SK-N-SH (cell line): Measurements from ENCODE around the gene ELMO1. TPM values are rescaled to one million over a fixed set of nuclear protein-coding genes. Genes with fewer than 3 reads are reported as not detected.

Source experiments
- CTCF ChIA-PET: fragments of 300-600, 350-600 bp; formaldehyde crosslinking; extraction: SDS; loops from one replicate; lab custom pipeline; 2021; lab: Yijun Ruan, JAX
- POLR2A ChIA-PET: fragments of 350-600 bp; sonication (Branson Sonifier 250); formaldehyde crosslinking; extraction: SDS; loops from one replicate; lab custom pipeline; 2020; ENCODE audit warnings: antibody characterized with exemption, inconsistent platforms; lab: Yijun Ruan, JAX
- DNase-seq: peaks from one replicate; pipeline ENCODE4 v3.0.0; 2012
- H2AFZ ChIP-seq: fragments of 200-600 bp; sonication (generic); 2 replicates; pipeline ENCODE4 v1.8.1; 2016; ENCODE audit warnings: antibody characterized with exemption, mild to moderate bottlenecking, low read depth
- H3F3A ChIP-seq: fragments of 200-600 bp; sonication (generic); replicated peaks from 2 replicates; pipeline ENCODE3; 2016; ENCODE audit warnings: antibody characterized with exemption, mild to moderate bottlenecking; ENCODE audit not compliant: insufficient read depth
- H3K27ac ChIP-seq, 2 experiments: fragments of 200-500 bp in 1 of 2; fragments of 200-600 bp in 1 of 2; sonication (Bioruptor generic) in 1 of 2; sonication (generic), shearing (Covaris generic) in 1 of 2; 2 replicates each; pipeline versions ENCODE4 v1.5.1 to v1.6.1; 2014 to 2016; ENCODE audit warnings: low read depth in 2 of 2, inconsistent platforms in 1 of 2, low read length in 1 of 2, mild to moderate bottlenecking in 1 of 2, mixed read lengths in 1 of 2
- H3K27me3 ChIP-seq: fragments of 200-600 bp; sonication (generic), shearing (Covaris generic); 2 replicates; pipeline ENCODE4 v1.6.1; 2016; ENCODE audit warnings: mixed run types; ENCODE audit not compliant: insufficient read depth
- H3K36me3 ChIP-seq, 2 experiments: fragments of 200-500 bp in 1 of 2; fragments of 200-600 bp in 1 of 2; sonication (Bioruptor generic) in 1 of 2; sonication (generic) in 1 of 2; replicated peaks in 1 of 2; 2 replicates each; pipeline versions ENCODE3 to v1.5.1; 2014 to 2016; ENCODE audit warnings: low read length in 1 of 2, mild to moderate bottlenecking in 1 of 2; ENCODE audit not compliant: insufficient read depth in 2 of 2, control insufficient read depth in 1 of 2
- H3K4me1 ChIP-seq, 2 experiments: fragments of 200-500 bp in 1 of 2; fragments of 200-600 bp in 1 of 2; sonication (Bioruptor generic) in 1 of 2; sonication (generic), shearing (Covaris generic) in 1 of 2; 2 replicates each; pipeline versions ENCODE4 v1.5.1 to v1.6.1; 2014 to 2016; ENCODE audit warnings: low read depth in 1 of 2, low read length in 1 of 2, mixed run types in 1 of 2; ENCODE audit not compliant: insufficient read depth in 2 of 2, control insufficient read depth in 1 of 2
- H3K4me2 ChIP-seq: fragments of 200-600 bp; sonication (generic), shearing (Covaris generic); 2 replicates; pipeline ENCODE4 v1.6.1; 2017; ENCODE audit warnings: mixed run types
- H3K4me3 ChIP-seq, 2 experiments: fragments of 200-500 bp in 1 of 2; fragments of 200-600 bp in 1 of 2; sonication (Bioruptor generic) in 1 of 2; sonication (generic), shearing (Covaris generic) in 1 of 2; 2 replicates each; pipeline versions ENCODE4 v1.5.1 to v1.8.1; 2014 to 2016; ENCODE audit warnings: low read depth in 2 of 2, inconsistent platforms in 1 of 2, low read length in 1 of 2, mild to moderate bottlenecking in 1 of 2, mixed read lengths in 1 of 2, moderate library complexity in 1 of 2
- H3K79me2 ChIP-seq: fragments of 200-600 bp; sonication (generic); 2 replicates; pipeline ENCODE4 v1.8.1; 2017; ENCODE audit warnings: mild to moderate bottlenecking; ENCODE audit not compliant: insufficient read depth
- H3K9ac ChIP-seq: fragments of 200-600 bp; sonication (generic); 2 replicates; pipeline ENCODE4 v1.6.1; 2017; ENCODE audit warnings: mixed run types
- H3K9me2 ChIP-seq: fragments of 200-600 bp; sonication (generic); 2 replicates; pipeline ENCODE4 v1.6.1; 2017; ENCODE audit warnings: mixed run types
- H3K9me3 ChIP-seq: fragments of 200-600 bp; sonication (generic); 2 replicates; pipeline ENCODE4 v1.6.1; 2017; ENCODE audit warnings: mixed run types, mild to moderate bottlenecking, moderate library complexity
- H4K20me1 ChIP-seq: fragments of 200-600 bp; sonication (generic); 2 replicates; pipeline ENCODE4 v1.6.1; 2017; ENCODE audit warnings: mild to moderate bottlenecking, mixed run types; ENCODE audit not compliant: insufficient read depth
- CTCF ChIP-seq: fragments of 200-600 bp; sonication (generic); IDR thresholded peaks from 2 replicates; pipeline ENCODE4 v1.6.1; 2017; ENCODE audit warnings: antibody characterized with exemption, mild to moderate bottlenecking, moderate library complexity
- ELF1 ChIP-seq: IDR thresholded peaks from 2 replicates; pipeline ENCODE4 v1.4.0; 2012
- EP300 ChIP-seq, 2 experiments: IDR thresholded peaks; 2 replicates each; pipeline versions ENCODE4 v1.4.0 to v1.6.1; 2012; ENCODE audit warnings: borderline replicate concordance in 1 of 2, low read depth in 1 of 2, low read length in 1 of 2
- EZH2phosphoT487 ChIP-seq: fragments of 200-600 bp; sonication (generic); IDR thresholded peaks from 2 replicates; pipeline ENCODE4 v1.6.1; 2017; ENCODE audit warnings: low read depth, mixed run types, mild to moderate bottlenecking, antibody characterized with exemption, moderate library complexity, borderline replicate concordance
- FOSL2 ChIP-seq: IDR thresholded peaks from 2 replicates; pipeline ENCODE4 v1.4.0; 2012; ENCODE audit warnings: low read depth, mild to moderate bottlenecking, moderate library complexity, borderline replicate concordance
- GABPA ChIP-seq: IDR thresholded peaks from 2 replicates; pipeline ENCODE4 v1.4.0; 2012; ENCODE audit warnings: low read depth, mild to moderate bottlenecking
- JUND ChIP-seq: IDR thresholded peaks from 2 replicates; pipeline ENCODE4 v1.4.0; 2012
- MAX ChIP-seq: IDR thresholded peaks from 2 replicates; pipeline ENCODE4 v1.4.0; 2012; ENCODE audit warnings: low read depth
- MEF2A ChIP-seq: IDR thresholded peaks from 2 replicates; pipeline ENCODE4 v1.4.0; 2012; ENCODE audit warnings: low read depth, borderline replicate concordance
- MXI1 ChIP-seq: IDR thresholded peaks from 2 replicates; pipeline ENCODE4 v1.6.1; 2012; ENCODE audit warnings: mild to moderate bottlenecking, low read depth, low read length, improper control_type of control experiment
- NFIC ChIP-seq: IDR thresholded peaks from 2 replicates; pipeline ENCODE4 v1.4.0; 2012; ENCODE audit warnings: borderline replicate concordance
- NRF1 ChIP-seq: IDR thresholded peaks from 2 replicates; pipeline ENCODE4 v1.6.1; 2012; ENCODE audit warnings: low read depth, mild to moderate bottlenecking, low read length
- POLR2AphosphoS5 ChIP-seq: IDR thresholded peaks from 2 replicates; pipeline ENCODE4 v1.6.1; 2012; ENCODE audit warnings: low read depth, low read length
- RCOR1 ChIP-seq: fragments of 150-350 bp; IDR thresholded peaks from 2 replicates; pipeline ENCODE4 v1.6.1; 2017; ENCODE audit warnings: antibody characterized with exemption, low read length
- RFX5 ChIP-seq: IDR thresholded peaks from 2 replicates; pipeline ENCODE4 v1.6.1; 2012; ENCODE audit warnings: mild to moderate bottlenecking, improper control_type of control experiment, low read length
- SIN3A ChIP-seq: IDR thresholded peaks from 2 replicates; pipeline ENCODE4 v1.6.1; 2012; ENCODE audit warnings: low read depth, mild to moderate bottlenecking, low read length, moderate library complexity, borderline replicate concordance
- TAF1 ChIP-seq: IDR thresholded peaks from 2 replicates; pipeline ENCODE4 v1.6.1; 2012; ENCODE audit warnings: low read depth, mild to moderate bottlenecking, low read length, moderate library complexity, borderline replicate concordance
- TEAD4 ChIP-seq: IDR thresholded peaks from 2 replicates; pipeline ENCODE4 v1.4.0; 2012; ENCODE audit warnings: mild to moderate bottlenecking, borderline replicate concordance; ENCODE audit not compliant: insufficient read depth
- USF2 ChIP-seq: fragments of 150-350 bp; IDR thresholded peaks from 2 replicates; pipeline ENCODE4 v1.6.1; 2017; ENCODE audit warnings: antibody characterized with exemption, low read length, low read depth, borderline replicate concordance
- ZBTB33 ChIP-seq: IDR thresholded peaks from 2 replicates; pipeline ENCODE4 v1.4.0; 2012; ENCODE audit warnings: low read depth, borderline replicate concordance
- WGBS: methylation state at CpG from one replicate; pipeline ENCODE4 v1.1.6; 2017; ENCODE audit warnings: low lambda C conversion rate; 5-methylcytosine and 5-hydroxymethylcytosine counted together
- polyA plus RNA-seq, 3 experiments: library from polyadenylated mRNA; depleted of rRNA; stranded (reverse); fragments of >200 nt; gene quantifications; 2 replicates each; pipeline ENCODE4 v1.2.3, GENCODE V29; 2012

The ELMO1 gene
- polyA plus RNA-seq, 1 of the 3 experiments (the other 2 are of a cell fraction): 0.64 TPM

GRCh38 chr7:37149051-37149772, 299.5 kb downstream of the ELMO1 start (continued):
- no peak for TF ChIP-seq MAX
- no peak for TF ChIP-seq POLR2AphosphoS5
- no peak for TF ChIP-seq NFIC
- no peak for TF ChIP-seq GABPA

GRCh38 chr7:37145682-37146081, 303.0 kb downstream of the ELMO1 start:
- DNase-seq: no peak
- H3K27me3 ChIP-seq: no peaks in the 10 kb centered on the region
- no peak overlapping the region for H3K9ac ChIP-seq
- no peak overlapping the region for H3K4me2 ChIP-seq
- no peak overlapping the region for H3K27ac ChIP-seq
- no peaks in the 10 kb centered on the region for H3F3A ChIP-seq
- ChIA-PET POLR2A (interaction anchor here (1.2 kb wide), 1 partner anchor 160 kb away, joined by 3 read pairs; no protein-coding TSS in a partner anchor), CTCF (interaction anchor here (1.2 to 2.2 kb wide), 9 partner anchors 15 to 658 kb away, joined by 3 to 11 read pairs (median 5); no protein-coding TSS in a partner anchor)
- no peaks in the 10 kb centered on the region for H3K9me2 ChIP-seq
- no peaks in the 10 kb centered on the region for H4K20me1 ChIP-seq
- WGBS: 31% methylated on average over 2 of the region's 2 CpGs
- no peaks in the 10 kb centered on the region for H3K36me3 ChIP-seq
- no peak overlapping the region for H2AFZ ChIP-seq
- H3K9me3 ChIP-seq: no peaks in the 10 kb centered on the region
- H3K4me3 ChIP-seq: no peak overlapping the region
- no peaks in the 10 kb centered on the region for H3K79me2 ChIP-seq
- no peak for TF ChIP-seq ELF1
- no peak for TF ChIP-seq MAX
- TF ChIP-seq EP300 (IDR thresholded peaks at IDR 0.05; ENCODE audit: borderline replicate concordance in 1 of 2, low read depth in 1 of 2, low read length in 1 of 2): no peak
- TF ChIP-seq EZH2phosphoT487: no peak
- no peak for TF ChIP-seq ZBTB33
- no peak for TF ChIP-seq CTCF
- no peak for TF ChIP-seq MXI1
- TF ChIP-seq MEF2A: no peak
- no peak for TF ChIP-seq FOSL2
- TF ChIP-seq TAF1: no peak
- TF ChIP-seq RFX5: no peak
- no peak for TF ChIP-seq TEAD4
- no peak for TF ChIP-seq NRF1
- TF ChIP-seq RCOR1: no peak
- TF ChIP-seq SIN3A: no peak
- TF ChIP-seq USF2: no peak
- TF ChIP-seq POLR2AphosphoS5: no peak
- TF ChIP-seq JUND: no peak
- no peak for TF ChIP-seq GABPA
- no peak for TF ChIP-seq NFIC
- H3K4me1 ChIP-seq: no peaks in the 10 kb centered on the region
